T-helper 2 cell treated with Interferon-gamma antibody and Interleukin-4, amounts not matched to agents 5 μg/mL and 100 μg/mL, for 36 hours (primary cell): Measurements from ENCODE around the gene IL34.

Experiments used
- DNase-seq: peaks from one replicate; pipeline ENCODE4 v3.0.0; 2021; ENCODE audit warnings: low spot score
- H3K27ac Mint-ChIP-seq: one replicate; pipeline ENCODE4 v1.8.0; 2021; ENCODE audit warnings: mild to moderate bottlenecking, mixed read lengths
- H3K27me3 Mint-ChIP-seq: one replicate; pipeline ENCODE4 v1.8.0; 2021; ENCODE audit warnings: low read depth, mixed read lengths
- H3K36me3 Mint-ChIP-seq: one replicate; pipeline ENCODE4 v1.8.0; 2021; ENCODE audit warnings: low read depth, mixed read lengths
- H3K4me1 Mint-ChIP-seq: one replicate; pipeline ENCODE4 v1.8.0; 2021; ENCODE audit warnings: low read depth, mixed read lengths
- H3K4me3 Mint-ChIP-seq: one replicate; pipeline ENCODE4 v1.8.0; 2022; ENCODE audit warnings: mild to moderate bottlenecking, moderate library complexity, mixed read lengths
- H3K9me3 Mint-ChIP-seq: one replicate; pipeline ENCODE4 v1.8.0; 2021; ENCODE audit warnings: mixed read lengths

The IL34 gene

DNA sequence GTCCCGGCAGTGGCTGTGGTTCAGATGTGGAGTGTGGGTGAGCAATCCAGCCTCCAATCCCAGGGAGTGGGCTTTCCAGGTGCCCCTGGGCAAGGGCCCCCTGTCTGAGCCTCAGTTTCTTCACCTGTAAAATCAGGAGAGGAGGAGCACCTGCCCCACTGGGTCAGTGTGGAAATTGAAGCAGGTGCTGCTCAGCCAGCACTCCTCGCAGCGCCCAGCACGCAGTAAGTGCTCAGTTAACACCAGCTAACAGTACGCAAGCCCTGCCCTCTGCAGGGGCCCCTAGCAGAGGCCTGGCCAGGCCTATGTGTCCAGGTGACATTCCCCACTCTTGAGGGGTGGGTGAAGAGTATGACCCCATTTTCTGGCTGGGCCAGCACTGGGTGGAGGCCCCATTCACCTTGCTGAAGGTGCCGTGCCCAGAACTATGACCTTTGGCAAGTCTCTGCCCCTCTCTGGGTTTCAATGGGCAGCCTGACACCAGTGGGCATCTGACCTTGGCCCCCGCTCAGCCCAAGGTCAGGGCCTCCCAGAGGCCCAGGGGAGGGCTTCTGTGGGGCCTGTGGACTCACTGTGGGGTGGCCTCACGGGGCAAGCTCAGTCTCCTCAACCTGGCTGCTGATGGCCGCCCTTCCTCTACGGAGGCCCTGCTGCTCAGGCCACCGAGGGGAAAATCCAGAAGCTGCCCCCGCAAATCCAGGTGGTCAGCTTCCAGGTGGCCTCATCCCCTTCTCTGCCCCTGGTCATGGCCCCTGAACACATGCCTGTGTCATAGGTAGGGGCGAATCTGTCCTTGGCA lies 37.0 kb downstream of the IL34 start:
- Mint-ChIP-seq H3K36me3 (no peaks in the 10 kb centered on the region), H3K4me3 (no peak overlapping the region), H3K9me3 (no peaks in the 10 kb centered on the region), H3K27ac (no peak overlapping the region), H3K27me3 (peaks cover 21% of the 10 kb centered on the region), H3K4me1 (no peaks in the 10 kb centered on the region)
- DNase-seq = no peak

DNA sequence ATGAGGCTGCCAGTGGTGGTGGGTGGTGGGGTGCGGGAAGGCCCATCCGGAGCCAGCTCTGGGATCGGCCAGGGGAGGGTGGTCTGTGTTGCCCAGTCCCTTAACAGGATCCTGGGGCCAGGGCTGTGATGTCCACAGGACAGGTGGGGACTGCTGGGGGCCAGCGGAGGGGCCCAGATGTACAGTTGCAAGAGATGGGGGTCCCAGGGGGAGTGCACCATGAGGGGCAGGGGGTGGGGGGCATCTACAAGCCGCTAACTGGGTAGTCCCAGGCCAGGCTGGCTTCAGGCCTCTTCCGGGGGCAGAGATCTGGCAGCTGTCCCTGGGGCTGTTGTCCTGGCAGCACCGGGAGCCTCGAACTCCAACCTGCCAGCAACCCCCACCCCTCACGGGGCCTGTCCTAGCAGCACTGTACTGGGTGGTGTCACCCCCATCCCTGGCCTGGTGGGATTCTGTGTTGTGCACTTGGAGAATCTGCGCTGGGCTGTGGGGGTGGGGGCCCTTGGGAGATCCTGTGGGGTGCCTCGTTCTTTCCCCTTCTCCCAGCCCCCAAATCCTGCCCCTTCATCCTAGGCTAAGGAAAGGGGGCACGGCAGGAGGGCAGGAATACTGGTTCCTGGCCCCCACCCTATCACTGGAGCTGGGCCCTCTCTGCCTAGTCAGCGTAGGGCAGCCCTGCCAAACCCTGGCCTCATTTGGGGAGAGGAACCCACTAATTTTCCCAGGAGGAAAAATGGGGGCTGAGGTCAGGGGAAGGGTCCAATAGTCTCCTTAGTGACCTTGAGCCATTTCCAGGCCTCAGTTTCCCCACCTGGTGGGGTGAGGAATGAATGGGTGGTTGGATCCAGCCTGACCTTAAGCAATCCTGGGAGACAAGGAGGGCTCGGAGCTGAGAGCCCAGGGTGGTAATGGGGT lies 38.0 kb downstream of the IL34 start:
- H3K9me3 Mint-ChIP-seq = no peaks in the 10 kb centered on the region
- H3K36me3 Mint-ChIP-seq = no peaks in the 10 kb centered on the region
- no peaks in the 10 kb centered on the region for H3K4me1 Mint-ChIP-seq
- H3K4me3 Mint-ChIP-seq = no peak overlapping the region
- H3K27ac Mint-ChIP-seq = no peak overlapping the region
- peaks cover 21% of the 10 kb centered on the region for H3K27me3 Mint-ChIP-seq
- no peak for DNase-seq

DNA sequence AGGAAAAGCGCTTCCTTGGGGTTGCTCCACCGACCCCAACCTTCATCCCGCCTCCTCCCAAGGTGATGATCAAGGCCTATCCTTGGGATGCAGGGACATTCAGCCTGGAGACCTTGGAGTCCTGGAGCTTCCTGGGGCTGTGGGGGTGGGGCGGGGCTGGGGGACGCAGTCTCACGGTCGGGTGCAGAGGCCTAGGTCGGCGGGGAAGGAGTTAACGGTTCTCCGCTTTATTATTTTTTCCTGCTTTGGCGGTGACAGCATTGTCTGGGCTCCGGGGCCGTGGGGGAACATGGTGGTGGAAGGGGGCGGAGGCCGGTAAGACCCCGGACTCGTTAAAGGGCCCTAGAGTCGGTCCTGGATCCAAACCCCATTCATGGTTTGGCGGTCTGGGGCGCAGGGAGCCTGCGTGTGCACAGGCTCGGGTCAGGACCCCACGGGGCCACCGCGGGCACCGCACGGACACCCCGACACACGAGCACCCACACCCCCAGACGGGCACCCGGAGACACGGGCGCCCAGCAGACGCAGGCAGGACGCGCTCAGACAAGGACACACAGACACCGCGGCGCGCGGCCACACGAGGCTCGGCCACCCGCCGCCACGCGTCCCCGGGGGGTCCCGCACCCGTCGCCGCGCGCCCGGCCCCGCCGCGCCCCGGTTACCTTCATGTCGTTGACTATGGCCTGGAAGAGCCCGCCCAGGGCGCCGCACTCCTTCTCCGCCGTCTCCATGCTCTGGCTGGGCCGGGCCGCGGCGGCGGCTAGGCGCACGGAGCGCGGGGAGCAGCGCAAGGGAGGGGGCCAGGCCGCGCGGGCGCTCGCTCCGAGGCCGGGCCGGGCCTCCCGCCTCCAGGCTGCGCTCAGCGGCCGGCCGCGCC lies 38.9 kb downstream of the IL34 start:
- Mint-ChIP-seq H3K27me3 (peaks cover 21% of the 10 kb centered on the region), H3K36me3 (no peaks in the 10 kb centered on the region), H3K27ac (no peak overlapping the region), H3K4me1 (no peaks in the 10 kb centered on the region), H3K4me3 (no peak overlapping the region), H3K9me3 (no peaks in the 10 kb centered on the region)
- DNase-seq = no peak

DNA sequence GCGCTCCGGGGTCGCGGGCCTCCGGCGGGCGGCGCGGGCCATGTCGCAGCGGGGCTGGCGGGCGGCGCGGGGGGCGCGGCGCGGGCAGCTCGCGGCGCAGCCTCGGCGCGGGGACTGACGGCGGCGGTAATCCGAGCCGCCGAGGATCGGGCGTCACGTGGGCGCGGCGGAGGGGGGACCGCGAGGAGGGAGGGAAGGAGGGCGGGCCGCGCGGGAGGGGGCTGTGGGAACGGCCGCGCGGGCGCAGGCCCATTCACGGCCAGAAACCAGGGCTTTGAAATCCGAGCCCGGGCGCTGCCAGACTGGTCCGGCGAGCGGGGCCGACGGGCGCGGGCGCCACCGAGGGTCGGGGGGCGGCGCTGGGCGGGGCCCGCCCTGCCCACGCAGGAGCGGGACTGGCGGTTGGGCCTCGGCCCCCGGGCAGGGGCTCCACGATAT lies 39.6 kb downstream of the IL34 start, which contains the start of gene MTSS2:
MTSS2 (minus strand) TSS at position 116 of the 438 bp plus-strand sequence. CDS start 262 bp downstream, outside the sequence.
- no peak for DNase-seq
- Mint-ChIP-seq H3K27me3 (peaks cover 21% of the 10 kb centered on the region), H3K36me3 (no peaks in the 10 kb centered on the region), H3K9me3 (no peaks in the 10 kb centered on the region), H3K4me1 (no peaks in the 10 kb centered on the region), H3K27ac (no peak within 1 kb of the TSS), H3K4me3 (peak within 1 kb of the TSS; percentile 18)

DNA sequence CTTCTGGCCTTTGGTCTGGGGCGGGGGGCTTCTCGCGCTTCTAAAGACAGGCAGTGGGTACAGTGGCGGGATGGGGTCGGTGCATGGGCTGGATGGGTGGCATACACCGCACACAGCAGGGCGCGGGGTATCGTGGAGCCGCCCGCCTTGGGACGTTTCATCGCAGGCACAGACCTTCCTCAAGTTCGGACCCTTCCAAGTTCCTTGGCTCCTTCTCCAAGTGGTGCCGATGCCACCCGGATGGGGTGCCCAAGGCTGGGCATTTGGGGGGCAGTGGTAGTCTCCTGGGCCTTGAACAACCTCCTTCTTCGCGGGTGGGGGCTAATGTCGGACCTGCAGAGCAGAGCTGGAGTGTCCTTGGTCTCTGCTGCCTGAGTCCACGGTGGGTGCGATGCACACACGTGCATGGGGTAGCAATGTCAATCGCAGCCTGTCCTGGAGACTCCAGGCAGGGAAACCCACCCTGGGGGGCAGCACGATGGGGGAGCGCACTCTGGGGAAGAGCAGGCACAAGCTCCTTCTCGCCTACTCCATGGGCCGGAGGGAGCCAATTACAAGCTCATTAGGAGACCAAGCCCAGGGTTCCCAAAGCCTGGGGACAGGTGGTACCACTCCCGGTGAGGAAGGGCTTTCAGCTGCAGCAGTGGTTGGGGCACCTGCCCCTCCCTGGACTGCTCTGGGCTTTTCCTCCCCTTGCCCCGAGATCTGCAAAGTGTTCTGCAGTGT lies 40.2 kb downstream of the IL34 start:
- Mint-ChIP-seq H3K9me3 (no peaks in the 10 kb centered on the region), H3K4me3 (peak overlapping the region; percentile 18), H3K4me1 (no peaks in the 10 kb centered on the region), H3K27ac (no peak overlapping the region), H3K27me3 (peaks cover 21% of the 10 kb centered on the region), H3K36me3 (no peaks in the 10 kb centered on the region)
- DNase-seq = no peak

DNA sequence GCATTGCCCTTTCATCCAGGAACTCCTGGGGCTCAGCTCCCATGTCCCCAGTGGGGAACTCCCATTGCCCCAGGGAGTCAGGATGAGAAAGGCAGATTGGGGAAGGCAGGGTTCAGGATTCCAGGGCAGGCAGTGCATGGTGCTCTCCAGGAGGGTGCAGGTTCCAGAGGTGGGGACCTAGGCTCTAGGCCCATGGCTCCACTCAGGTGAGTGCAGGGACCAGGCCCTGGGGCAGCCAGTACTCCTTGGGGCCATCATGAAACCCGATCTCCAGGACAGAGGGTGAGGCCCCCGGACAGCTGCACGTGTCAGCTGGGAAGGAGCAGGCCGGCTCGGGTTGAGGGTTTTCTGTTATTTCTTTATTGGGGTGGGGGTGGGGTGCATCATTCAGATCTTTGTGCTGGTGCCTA lies 40.7 kb downstream of the IL34 start:
- Mint-ChIP-seq H3K27ac (no peak overlapping the region), H3K4me3 (no peak overlapping the region), H3K36me3 (no peaks in the 10 kb centered on the region), H3K27me3 (peaks cover 21% of the 10 kb centered on the region), H3K4me1 (no peaks in the 10 kb centered on the region), H3K9me3 (no peaks in the 10 kb centered on the region)
- no peak for DNase-seq

DNA sequence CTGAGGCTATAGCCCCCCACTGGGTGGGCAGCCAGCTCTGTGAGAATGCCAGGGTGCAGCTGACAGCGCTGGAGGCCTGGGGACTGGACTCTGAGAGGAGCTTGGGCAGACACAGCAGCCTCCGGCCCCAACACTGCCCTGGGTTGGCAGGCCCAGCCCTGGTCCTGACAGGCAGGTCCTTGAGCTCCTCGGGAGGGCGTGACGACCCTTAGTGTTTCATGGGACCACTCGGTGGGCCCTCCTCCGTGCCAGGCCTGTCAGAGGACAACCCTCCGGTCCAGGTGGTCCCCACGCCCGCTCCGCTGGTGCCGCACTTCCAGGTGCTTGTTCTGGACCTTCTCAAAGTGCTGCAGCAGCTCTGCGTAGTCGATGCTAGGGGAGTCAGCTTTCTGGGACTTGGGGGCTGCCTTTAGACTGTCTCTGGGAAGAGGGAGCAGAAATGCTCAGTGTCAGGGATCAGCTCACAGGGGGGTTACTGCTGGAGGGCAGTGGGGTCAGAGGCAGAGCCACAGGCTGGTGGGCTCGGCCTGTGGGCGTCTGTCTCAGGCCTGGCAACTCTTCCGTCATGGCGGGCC lies 41.4 kb downstream of the IL34 start:
- H3K4me3 Mint-ChIP-seq = no peak overlapping the region
- H3K9me3 Mint-ChIP-seq = no peaks in the 10 kb centered on the region
- H3K27ac Mint-ChIP-seq = no peak overlapping the region
- no peaks in the 10 kb centered on the region for H3K36me3 Mint-ChIP-seq
- DNase-seq = no peak
- no peaks in the 10 kb centered on the region for H3K4me1 Mint-ChIP-seq
- H3K27me3 Mint-ChIP-seq = peaks cover 21% of the 10 kb centered on the region

DNA sequence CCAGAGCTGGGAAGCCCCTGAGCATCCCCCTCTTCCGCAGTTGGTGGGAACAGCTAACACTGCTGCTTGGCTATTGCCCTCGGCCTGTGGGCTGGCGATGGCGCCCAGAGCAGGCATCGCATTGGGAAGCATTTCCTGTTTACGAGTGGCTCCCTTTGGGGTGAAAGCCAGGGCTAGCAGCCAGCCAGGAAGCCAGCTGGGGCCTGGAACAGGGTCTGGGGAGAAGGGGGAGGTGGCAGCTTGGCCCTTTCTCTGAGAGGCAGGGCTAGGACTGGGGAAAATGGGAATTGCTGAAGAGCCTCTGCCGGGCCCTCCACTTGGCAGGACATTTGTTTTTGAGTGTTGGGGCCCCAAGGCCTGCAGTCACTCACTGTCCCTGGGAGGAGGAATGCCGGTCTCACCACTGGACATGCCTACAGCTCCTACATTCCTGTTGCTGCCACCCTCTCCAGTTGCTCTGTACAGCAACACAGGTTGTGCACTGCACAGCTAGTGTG lies 41.9 kb downstream of the IL34 start:
- no peak for DNase-seq
- no peaks in the 10 kb centered on the region for H3K9me3 Mint-ChIP-seq
- no peak overlapping the region for H3K4me3 Mint-ChIP-seq
- H3K27ac Mint-ChIP-seq = no peak overlapping the region
- no peaks in the 10 kb centered on the region for H3K36me3 Mint-ChIP-seq
- H3K27me3 Mint-ChIP-seq = peaks cover 21% of the 10 kb centered on the region
- H3K4me1 Mint-ChIP-seq = no peaks in the 10 kb centered on the region

DNA sequence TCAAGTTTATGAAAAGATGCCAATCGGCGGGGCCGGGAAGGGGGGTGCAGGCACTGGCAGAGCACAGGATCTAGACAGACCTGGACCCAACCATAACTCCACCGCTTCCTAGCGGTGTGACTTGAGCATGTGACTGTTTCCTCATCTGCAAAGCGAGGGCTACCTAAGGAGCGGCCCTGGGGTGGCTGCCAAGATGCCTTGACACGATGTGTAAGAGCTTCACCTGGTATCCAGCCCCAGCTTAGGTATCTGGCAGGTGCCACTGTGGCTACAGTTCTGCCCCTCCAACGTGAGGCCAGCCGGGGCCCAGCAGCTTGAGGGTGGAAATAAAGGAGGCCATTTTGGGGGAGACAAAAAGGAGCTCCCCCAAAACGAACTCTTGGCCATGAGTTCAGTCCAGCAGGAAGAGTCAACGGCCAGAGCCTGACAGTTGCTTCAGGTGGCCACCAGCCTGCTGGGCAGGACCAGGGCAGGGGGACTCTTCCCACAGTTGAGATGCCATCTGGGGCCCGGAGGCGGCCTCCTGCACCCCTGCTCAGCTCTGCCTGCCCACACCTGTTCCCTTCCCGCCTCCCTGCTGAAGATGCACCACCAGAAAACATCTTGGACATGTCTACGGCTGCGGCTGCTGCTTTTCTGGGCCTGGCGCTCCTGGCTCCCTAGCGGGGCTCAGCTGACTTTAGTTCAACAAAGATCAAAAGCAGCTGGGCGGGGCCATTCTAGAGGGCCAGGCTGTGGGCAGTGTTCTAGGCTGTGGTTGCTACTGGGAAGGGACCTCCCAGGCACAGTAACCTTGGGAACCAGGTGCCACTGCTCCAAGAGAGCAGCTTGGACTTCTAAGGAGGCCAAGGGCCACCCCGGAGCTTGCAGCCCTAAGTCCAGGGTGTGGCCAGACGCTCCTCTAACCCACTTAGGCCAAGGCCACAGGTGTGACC lies 42.9 kb downstream of the IL34 start:
- Mint-ChIP-seq H3K9me3 (no peaks in the 10 kb centered on the region), H3K4me1 (no peaks in the 10 kb centered on the region), H3K27ac (no peak overlapping the region), H3K36me3 (no peaks in the 10 kb centered on the region), H3K27me3 (peaks cover 15% of the 10 kb centered on the region), H3K4me3 (no peak overlapping the region)
- no peak for DNase-seq

DNA sequence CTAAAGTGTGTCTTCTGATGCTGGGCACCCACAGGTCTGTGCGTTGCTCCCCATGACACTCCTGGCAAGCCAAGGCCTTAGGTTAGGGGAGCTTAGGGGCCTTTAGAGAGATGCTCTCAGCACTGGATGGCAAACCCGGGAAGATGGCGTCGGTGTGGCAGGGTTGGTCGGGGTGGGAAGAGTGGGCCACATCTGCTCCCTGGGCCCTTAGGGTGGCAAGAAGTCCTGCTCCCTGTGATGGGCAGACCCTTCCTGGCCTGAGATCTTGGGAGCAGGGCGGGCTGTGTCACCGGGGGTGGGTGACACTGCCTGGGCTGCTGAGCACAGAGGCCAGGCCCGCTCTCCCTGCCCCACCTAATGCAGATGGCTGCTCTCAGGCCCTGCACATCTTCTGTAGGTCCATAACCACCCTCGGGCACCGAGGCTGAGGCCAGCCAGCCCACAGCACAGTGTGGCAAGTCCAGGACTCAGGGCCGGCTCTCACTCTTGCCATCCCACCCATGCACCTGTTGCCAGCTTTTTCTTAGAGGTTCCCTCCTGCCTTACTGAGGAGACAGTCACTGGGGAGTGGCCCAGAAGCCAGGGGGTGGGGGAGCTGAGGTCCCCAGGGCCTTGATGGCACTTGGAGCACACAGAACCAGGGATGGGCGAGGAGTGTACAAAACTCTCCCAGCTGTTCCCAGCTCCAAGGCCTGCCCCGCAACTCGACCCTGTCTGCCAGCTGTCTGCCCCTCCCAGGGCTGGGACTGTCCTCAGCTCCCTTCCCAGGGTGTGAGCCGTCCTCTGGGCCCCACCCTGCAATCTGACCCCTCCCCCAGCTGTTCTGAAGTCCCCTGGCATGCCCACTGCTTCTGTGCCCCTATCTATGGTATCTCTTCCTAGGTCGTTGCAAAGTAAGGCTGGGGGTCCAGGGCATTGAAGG lies 43.9 kb downstream of the IL34 start:
- Mint-ChIP-seq H3K27ac (no peak overlapping the region), H3K4me1 (peaks cover under 1% of the 10 kb centered on the region), H3K36me3 (peaks cover under 1% of the 10 kb centered on the region), H3K27me3 (peaks cover 13% of the 10 kb centered on the region), H3K4me3 (no peak overlapping the region), H3K9me3 (no peaks in the 10 kb centered on the region)
- DNase-seq = no peak
